Fibroblast of skin of right biceps (primary cell): ENCODE data around the gene ZNF699.
"Not testable (repeated sequence)": the region's sequence is repeated elsewhere in the genome, so short reads cannot be mapped to it uniquely, and the experiment has no call there.

Experiments
- DNase-seq: peaks from one replicate; pipeline ENCODE4 v3.0.0-alpha.2; 2013

The ZNF699 gene

GRCh38 chr19:9283485-9283884, 26.2 kb downstream of the ZNF699 start:
- DNase-seq, result not testable (repeated sequence)

GRCh38 chr19:9251236-9251635, 58.4 kb downstream of the ZNF699 start:
- no peak for DNase-seq

DNA sequence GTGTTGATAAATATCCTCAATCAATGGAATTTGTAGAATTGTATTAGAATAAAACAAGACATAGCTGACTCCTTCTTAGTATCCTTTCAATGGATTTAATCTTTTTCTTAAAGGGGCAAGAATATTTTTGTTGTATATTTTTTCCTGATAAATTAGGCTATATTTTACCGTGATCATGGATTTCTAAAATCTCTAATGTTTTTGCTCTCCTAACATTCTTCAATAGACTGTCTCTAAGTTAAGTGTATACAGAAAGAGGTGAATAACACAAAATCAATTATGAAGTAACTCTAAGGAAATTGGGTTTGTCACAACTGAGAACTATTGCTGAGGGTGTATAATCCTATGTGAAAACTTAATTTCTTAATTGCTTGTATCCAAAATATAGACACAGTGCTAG, 59.0 kb downstream of the ZNF699 start, which contains the start of gene OR7E24:
Gene OR7E24 (plus strand): TSS at position 301 of the 400 bp plus-strand sequence. CDS start 114 bp downstream, outside the sequence.
- DNase-seq, result no peak
